NCI-H1694 (cell line): ENCODE data around the gene GPR153.
"Not testable (repeated sequence)": the region's sequence is repeated elsewhere in the genome, so short reads cannot be mapped to it uniquely, and the experiment has no call there.

ENCODE experiments used
- DNase-seq: peaks from one replicate; lab custom pipeline; 2025; lab: John Stamatoyannopoulos, UW

GPR153 gene

DNA sequence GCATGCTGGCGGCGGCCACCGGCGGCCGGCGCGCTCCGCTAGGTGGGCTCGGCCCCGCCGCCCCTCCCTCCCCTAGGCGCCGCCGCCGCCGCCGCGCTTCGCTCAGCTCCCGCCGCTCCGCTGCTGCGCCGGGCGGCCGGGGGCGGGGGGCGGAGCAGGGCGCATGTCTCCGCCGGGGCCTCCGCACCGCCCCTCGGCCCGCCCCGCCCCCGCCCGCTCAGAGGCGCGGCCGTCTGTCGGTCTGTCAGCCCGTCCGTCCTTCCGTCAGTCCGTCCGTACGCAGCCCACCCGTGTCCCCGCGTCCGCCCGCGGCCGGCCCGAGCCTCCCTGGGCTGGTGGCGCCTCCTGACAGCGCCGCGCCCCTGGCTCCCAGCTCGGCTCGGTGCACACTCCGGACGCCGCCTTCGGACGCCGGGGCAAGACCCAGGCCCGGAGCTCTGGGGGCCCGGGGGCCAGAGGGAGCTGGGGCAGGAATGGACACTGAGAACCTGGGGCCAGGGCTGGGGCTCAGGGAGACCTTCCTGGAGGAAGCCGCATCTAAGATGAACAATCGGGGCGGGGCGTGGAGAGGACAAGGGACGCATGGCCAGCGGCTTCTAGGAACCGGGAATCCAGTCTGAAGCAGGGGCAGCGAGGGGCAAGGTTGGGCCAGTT, at the start of gene GPR153:
Gene GPR153 (minus strand): TSS at position 138 of the 654 bp plus-strand sequence. CDS start 6,193 bp downstream, outside the sequence.
- DNase-seq: no peak

DNA sequence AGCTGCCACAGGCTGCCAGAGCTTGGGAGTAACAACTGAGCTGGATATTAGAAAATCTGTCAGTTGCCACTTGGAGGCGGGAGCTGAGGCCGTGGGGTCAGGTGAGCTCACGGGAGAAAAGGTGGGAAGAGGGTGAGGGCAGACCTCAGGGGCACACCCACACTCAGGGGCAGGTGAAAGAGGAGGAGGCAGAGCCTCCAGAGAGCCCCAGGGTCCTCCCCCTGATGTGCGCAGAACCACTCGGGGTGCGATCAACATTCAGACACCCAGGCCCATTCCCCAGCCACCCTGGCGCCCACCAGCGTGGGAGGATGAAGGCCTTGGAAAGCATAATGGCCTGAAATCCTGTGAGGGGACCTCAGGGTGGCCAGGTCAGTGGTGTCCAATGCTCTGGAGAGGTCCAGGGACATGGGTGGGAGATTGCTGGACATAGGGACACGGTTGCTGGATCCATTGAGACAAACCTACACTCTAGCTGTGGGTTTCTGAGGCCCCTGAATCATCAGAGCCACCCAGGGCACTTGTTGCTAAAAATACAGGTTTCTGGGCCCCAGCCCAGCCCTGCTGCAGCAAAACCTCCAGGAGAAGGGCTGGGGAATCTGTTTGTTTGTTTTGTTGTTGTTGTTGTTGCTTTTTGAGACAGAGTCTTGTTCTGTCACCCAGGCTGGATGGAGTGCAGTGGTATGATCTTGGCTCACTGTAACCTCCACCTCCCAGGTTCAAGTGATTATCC, 49.4 kb upstream of the GPR153 start:
- no peak for DNase-seq

DNA sequence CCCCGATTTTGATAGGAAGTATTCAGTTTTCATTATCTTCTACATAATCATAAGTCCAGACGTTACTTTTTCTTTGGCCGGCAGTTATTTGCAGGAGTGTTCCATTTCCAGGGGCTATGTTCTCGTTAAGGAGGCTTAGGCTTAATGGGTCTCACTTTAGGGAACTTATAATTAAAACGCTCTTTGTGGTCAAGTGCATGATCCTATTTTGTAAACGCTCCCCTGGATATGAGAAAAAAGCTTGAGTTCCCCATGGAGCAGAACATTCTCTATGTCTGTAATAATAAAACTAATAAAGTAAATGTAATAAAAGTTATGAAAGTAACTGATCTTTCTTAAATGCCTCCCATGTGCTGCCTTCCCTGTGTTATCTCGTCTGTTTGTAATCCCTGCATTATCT, 48.7 kb upstream of the GPR153 start:
- DNase-seq: no peak

DNA sequence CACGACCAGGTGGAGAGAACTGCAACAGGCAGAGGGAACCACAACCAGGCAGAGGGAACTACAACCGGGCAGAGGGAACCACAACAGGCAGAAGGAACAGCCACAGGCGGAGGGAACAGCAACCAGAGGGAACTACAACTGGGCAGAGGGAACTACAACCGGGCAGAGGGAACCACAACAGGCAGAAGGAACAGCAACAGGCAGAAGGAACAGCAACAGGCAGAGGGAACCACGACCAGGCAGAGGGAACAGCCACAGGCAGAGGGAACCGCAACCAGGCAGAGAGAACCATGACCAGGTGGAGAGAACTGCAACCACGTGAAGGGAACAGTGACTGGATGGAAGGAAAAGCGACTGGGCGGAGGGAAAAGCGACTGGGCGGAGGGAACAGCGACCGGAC, 47.6 kb upstream of the GPR153 start:
- no peak for DNase-seq

DNA sequence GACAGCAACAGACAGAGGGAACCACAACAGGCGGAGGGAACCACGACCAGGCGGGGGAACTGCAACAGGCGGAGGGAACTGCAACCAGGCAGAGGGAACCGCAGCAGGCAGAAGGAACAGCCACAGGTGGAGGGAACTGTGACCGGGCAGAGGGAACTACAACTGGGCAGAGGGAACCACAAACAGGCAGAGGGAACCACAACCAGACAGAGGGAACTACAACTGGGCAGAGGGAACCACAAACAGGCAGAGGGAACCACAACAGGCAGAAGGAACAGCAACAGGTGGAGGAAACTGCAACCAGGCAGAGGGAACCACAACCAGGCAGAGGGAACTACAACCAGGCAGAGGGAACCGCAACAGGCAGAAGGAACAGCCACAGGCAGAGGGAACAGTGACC, 46.8 kb upstream of the GPR153 start:
- not testable (repeated sequence) for DNase-seq

DNA sequence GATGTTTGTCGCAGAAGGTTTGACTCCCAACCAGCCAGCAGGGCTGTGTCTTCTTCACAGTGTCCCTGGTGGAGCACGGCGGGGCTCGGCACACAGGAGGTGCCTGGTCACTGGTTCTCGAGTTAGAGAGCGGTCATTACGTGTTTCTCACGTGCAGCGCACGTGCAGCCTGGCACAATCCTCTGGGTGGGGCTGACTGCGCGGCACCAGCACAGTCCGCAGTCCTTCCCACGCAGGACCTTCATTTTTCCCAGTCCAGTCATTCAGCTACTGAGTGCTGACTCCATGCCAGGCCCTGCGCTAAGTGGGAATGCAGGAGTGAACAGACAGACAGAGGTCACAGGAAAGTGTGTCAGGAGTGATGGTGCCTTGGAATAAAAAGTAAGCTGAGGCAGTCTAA, 46.2 kb upstream of the GPR153 start:
- DNase-seq: no peak

DNA sequence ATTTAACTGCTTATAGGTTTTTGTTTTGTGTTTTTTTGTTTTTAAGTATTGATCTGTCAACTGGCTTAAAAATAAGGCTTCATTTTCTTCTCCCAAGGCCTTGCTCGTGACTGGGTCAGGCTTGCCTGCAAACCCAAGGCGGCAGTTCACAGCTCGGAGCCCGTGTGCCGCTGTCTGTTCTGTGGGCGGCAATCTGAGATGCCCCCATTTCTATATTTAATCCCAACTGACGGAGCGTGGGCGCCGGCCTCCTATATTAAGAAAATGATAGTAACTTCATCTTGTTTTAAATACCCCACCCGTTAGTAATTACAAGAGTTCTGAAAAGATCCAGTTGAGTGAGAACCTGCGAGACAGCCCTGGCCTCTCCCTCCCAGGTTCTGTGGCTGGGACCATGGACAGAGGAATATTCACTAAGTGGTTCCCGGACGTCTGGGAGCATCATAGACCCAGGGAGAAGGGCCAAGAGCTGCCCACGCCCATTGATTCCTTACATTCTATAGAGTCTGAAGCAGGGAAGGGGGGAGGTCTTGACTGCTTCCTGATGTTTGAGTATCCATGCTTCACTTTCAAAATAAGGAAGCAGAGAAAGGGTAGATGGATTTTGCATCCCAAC, 42.6 kb upstream of the GPR153 start:
- no peak for DNase-seq

DNA sequence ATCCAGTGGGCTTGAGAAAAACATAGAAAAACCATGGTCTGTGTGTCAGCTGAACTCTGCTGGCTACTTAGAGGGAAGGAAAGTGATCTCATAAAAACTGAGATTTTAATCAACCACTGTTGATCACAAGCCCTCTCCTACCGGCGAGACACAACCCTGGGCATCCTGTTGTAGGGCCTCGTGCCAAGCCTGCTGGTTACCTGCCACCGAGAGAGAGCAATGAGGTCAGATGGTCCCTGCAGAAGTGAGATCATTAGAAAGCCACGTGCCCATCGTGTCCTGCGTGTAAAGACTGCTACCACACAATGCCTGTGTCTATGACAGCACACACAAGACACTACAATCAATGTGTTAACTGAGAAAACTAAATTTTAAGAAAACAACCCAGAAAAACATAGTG, 41.7 kb upstream of the GPR153 start:
- DNase-seq: no peak

DNA sequence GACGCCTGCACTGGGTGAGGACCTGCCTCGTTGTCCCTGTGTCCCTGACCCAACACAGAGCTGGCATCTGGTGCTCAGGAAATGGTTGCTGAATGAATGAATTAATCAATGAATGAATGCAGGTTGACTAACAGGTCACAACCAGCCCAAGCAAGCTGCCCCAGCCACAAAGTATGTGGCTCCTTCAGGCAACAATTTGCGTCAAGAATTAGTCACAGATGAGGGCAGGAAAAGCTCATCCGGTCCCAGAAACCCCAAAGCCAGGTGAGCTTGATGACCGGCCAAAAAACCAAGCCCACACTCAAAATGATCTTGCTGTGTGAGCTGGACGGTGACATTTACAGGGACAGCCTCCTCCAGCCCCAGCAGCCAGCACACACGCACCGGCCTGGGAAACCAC, 40.6 kb upstream of the GPR153 start:
- no peak for DNase-seq

DNA sequence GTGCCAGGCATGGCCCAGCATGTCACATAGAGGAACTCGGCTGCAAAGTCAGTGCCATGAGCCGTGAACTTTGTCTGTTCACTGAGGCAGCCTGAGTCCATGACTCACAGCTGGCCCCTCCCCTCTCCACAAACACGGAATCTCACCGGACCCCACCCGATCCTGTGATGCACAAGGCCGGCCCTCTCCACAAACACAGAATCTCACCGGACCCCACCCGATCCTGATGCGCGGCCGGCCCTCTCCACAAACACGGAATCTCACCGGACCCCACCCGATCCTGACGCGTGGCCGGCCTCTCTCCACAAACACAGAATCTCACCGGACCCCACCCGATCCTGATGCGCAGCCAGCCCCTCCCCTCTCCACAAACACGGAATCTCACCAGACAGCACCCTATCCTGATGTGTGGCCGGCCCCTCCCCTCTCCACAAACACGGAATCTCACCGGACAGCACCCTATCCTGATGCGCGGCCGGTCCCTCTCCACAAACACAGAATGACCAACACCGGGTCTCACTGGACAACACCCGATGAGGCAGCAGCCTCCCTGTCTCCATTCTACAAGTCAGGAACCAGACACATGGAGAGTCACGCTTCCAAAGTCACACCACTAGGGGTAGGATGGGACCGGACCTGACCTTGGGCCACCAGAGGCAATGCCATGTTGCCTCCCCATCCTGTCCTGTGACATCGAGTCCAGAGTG, 39.6 kb upstream of the GPR153 start:
- DNase-seq: no peak

DNA sequence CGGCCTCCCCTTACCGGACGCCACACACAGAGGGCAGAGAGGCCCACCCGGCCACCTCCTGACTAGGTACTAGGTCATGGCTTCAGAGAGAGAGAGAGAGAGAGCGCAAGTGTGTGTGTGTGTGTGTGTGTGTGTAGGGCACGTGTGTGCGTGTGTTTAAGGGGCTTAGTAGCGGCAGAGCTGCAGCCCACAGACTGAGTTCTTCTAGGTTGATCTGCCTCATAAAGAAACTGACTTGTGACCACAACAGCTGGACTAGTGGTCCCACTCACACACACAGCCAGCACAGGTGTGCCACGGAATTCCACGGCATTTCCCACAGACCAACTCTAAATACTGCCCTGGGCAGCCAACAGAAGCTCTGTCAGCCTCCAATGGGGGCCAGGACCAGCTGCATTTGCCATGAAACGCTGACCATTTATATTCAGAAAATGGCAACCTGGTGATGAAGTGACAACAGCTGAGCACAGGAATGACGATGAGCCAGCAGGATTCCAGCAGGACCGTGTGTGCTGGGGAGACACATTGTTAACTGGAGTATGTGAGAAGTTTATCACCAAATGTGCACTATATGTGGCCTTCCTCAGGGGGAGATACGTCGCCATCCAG, 38.8 kb upstream of the GPR153 start:
- DNase-seq: no peak

DNA sequence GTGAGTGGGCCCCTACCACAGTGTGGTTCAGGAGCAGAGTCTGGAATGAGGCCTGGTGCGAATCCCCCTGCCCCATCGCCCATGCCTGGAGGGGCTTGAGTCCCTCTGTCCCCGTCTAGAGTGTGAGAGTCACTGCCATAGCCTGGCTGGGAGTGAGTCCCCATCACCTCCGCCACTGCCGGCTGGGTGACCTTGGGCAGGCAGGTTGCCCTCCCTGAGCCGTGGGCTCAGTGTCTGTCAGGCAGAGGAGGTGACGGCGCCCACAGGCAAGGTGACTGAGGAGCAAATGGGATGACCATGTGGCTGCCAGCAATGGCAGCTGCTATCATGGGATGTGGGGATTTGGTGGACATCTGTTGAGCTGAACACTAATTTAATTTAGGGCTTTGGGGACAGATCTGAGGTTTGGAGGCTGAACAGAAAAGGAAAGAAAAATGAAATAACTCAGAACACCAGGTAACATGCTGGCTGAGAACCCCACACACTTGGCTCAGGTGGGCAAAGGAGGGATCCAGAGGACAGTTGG, 38.1 kb upstream of the GPR153 start:
- no peak for DNase-seq

DNA sequence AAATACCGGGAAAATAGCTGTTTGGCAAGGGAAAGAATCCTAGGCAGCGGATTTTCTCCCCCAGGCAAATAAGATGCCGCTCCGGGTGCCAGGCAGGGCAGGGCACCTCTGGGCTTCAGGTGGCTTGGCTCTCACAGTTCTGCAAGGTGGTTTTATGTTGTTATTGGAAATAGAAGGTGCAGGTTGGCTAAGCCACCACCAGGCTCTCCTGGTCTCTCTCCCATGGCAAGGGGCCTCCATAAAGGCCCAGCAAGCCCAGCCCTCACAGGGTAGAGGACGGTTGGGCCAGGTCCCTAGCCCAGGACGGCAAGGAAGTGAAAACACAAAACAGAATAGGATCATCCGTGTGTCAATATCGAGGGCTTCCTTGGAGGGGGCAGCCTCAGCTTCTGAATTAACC, 37.6 kb upstream of the GPR153 start:
- no peak for DNase-seq

DNA sequence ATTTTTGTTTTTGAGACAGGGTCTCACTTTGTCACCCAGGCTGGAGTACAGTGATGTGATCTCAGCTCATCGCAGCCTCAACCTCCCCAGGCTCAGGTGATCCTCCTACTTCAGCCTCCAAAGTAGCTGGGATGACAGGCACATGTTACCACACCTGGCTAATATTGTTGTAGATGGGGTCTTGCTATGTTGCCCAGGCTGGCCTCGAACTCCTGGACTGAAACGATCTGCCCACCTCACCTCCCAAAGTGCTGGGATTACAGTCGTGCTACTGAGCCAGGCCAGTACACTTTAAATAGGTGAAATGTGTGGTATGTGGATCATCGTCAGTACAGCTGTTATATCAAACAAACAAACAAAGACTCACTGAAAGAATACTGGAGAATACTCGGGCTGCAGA, 35.0 kb upstream of the GPR153 start:
- DNase-seq: no peak

DNA sequence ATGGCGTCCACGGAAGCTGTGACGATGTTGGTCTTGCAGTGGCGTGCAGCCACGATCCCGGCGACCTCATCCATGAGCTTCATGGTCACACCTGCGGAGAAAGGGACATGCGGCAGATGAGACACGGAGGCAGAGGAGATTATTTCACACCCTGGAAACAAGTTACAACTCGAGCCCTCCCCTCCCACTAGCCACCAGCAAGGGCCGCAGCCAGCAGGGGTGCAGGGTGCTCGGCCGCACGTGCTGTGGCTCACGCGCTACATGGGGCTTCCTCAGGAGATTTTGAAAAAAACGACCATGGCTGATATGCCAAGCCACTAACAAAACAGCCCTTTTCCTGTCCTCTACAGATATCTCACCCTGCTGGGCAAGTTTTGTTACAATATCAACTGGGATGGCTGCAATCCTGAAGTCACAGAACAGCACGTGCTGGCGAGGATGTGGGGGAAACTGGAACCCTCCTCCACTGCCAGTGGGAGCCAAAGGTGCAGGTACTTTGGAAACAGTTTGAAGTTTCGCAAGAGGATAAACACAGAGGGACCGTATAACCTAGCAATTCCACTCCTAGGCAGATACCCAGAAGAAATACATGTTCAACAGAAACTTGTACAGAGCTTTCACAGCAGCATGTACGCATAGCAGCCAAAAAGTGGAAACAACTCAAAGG, 34.1 kb upstream of the GPR153 start:
- DNase-seq: no peak

DNA sequence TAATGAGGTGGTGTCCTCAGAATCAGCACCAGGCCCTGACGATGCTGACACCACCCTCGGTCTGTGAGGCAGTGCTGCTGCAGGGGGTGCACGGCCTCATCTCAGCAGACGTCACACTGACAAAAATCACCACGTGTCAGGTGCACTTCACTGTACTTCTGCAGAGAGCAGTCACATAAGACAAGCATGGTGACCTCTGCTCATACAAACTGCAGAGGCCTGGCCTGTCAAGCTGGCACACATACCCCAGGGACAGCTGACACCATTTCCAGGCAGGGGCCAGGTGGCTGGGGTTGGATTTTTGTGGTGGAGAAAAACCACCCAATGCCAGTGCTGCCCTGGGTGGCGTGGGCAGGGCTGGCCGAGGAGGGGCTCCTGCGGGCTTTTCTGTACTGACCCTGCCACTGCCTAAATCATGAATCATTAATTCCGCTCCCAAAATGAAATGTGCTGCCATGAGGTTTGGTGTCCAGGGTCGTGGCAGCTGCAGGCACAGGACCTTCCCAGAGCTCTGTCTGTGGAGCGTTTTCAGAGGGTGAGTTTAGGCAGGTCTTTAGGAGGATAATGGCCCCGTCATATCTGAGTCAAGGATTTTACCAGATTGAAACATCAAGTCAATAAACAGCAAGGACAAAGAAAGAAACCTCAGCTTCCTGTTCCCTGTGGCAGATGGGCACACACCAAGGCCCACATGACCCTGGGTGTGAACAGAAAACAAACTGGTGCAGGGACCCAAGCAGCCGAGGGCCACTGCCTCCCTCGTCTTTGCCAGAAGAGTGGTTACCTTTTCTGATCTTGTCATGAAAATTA, 33.4 kb upstream of the GPR153 start:
- no peak for DNase-seq

DNA sequence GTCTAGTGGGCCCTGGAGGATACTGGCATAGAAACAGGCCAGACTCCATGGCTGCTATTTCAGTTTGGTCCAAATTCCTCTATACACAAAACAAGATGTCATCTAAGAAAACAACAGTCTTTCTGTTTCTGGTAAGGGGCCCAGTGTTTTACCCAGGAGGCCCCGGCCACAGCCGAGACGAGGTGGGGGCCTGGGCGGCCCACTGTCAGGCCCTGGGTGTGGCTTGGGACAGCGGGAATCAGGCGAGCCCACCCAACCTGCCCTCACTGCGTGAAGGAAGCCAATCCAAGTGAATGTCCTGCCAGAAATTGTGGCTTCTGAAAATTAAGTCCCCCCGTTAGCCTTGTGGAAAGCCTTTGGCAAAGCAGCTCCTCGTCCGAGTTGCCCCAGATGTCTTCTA, 31.2 kb upstream of the GPR153 start:
- no peak for DNase-seq

DNA sequence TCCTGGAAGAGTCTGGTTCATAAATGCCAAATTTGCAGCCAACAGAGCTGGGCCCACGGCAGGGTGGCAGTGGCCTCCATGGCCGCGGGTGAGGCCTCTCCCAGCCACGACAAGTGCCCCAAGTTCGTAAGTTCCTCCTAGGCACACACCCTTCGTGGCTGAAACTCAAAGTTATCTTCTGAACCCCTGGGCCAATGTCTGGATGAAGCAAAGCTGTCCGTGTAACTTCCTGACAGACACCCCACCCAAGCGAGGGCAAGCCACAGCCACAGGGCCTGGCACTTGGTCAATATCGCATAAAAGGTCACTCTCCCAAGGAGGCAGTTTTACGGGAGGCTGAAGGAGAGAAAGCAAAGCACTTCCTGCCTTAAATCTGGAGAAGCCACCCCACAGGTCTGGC, 27.8 kb upstream of the GPR153 start:
- no peak for DNase-seq

DNA sequence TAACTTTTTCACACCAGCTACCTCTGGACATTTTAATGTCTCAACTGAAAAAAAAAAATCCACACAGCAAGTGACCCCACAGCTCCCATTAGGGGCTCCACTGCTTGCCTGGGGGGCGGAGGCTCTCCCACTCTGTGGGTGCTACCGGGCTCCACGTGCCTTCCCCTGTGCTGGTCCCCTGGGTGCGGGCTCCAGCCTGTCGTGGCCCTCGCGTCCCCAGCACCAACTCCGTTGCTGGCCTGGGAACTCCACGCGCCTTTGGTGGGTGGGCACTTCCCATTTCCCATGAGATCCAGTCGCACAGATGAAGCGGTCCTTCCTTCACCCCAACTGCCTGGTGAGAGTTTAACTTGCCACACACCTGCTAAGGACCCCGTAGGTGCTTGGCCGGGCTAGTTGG, 27.1 kb upstream of the GPR153 start:
- no peak for DNase-seq

DNA sequence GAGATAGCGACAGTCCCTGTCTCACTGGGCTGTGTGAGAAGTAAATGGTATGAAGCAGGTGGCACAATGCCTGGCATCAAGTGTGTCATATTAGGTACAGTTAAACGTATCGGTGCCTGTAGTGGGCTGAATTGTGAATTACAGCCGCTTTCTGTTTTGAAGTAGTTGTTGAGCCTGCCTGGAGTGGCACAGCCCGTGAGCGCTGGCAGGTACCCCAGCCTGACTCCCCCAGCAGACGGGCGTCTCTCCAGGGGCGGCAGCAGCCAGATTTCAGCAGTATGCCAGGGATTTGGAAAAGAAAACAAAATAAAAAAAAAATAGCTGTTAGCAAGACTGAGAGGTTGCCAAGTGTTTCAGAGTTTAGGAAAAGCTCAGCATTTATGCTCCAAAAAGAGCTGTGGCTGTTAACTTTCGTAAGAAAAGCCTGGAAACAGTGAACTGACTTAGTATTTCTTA, 26.6 kb upstream of the GPR153 start:
- DNase-seq: peak; percentile 38

DNA sequence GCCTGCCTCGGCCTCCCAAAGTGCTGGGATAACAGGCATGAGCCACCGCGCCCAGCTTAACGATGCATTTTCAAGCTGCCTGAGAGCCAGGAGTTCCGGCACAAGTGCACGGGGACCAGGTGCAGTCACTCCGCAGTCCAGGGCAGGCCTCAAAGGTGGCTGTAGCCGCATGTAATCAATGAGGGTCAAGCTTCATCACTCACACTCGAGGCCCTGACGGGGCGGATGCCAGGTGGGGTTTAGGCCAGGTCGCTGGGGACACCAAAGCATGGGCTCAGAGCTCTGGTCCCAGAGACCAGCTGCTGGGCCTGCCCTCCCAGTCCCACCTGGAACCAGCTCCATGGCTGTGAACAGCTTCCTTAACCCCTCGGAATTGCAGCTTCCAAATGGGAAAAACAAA, 26.1 kb upstream of the GPR153 start:
- no peak for DNase-seq
